HG03457 (cell line): ENCODE results near the gene EDNRB.
"Not testable (repeated sequence)": the region's sequence is repeated elsewhere in the genome, so short reads cannot be mapped to it uniquely, and the experiment has no call there.

Experiments
- ATAC-seq: cut with Tn5 transposase; IDR thresholded peaks from one replicate; pipeline ENCODE4 v1.9.1; 2021; ENCODE audit warnings: moderate number of reproducible peaks; ENCODE audit not compliant: unreplicated experiment

EDNRB gene

DNA sequence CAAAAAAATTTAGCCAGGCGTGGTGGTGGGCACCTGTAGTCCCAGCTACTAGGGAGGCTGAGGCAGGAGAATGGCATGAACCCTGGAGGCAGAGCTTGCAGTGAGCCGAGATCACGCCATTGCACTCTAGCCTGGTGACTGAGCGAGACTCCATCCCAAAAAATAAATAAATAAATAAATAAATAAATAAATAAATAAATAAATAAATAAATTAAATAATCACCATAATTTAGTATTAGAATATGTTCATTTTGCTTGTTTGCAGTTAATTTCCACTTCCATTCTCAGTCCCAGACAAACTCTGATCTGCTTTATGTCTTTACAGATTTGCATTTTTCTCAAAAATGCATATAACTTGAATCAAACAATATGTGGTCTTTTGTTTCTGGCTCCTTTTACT is 70.6 kb downstream of the EDNRB start:
- ATAC-seq = not testable (repeated sequence)

DNA sequence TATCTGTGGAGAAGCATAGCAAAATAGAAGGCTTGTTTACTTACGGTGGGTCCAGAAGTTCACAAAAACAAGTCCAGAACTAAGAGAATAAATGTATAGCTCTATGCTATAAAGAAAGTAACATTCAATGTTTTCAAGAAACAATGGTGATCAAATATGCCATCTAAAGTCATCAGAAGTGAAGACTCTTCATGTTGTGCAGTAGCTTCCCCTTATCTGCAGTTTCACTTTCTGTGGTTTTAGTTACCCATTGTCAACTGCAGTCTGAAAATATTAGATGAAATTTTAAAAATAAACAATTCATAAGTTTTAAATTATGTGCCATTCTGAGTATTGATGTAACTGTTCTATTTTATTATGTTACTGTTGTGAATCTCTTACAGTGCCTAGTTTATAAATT is 72.5 kb downstream of the EDNRB start:
- no peak for ATAC-seq
